ENCODE results near the gene HUWE1.

The HUWE1 gene

DNA sequence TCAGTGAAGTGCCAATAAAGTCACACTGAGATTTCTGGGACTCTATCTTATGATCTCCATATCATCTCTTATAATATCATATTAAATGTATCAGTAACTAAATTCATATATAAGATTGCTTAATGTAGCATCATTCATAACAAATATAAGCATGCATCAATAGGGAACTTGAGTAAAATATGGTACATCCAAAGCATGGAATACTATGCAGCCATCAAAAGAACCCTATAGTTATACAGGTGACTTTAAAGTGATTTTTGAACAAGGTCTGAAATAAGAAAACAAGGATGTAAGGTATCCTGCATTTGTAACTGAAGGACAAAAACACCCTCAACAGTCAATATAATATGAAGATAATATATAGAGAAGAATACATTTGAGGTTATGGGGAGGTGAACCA lies 47.3 kb downstream of the HUWE1 start:
- TF ChIP-seq, protein P1, sequence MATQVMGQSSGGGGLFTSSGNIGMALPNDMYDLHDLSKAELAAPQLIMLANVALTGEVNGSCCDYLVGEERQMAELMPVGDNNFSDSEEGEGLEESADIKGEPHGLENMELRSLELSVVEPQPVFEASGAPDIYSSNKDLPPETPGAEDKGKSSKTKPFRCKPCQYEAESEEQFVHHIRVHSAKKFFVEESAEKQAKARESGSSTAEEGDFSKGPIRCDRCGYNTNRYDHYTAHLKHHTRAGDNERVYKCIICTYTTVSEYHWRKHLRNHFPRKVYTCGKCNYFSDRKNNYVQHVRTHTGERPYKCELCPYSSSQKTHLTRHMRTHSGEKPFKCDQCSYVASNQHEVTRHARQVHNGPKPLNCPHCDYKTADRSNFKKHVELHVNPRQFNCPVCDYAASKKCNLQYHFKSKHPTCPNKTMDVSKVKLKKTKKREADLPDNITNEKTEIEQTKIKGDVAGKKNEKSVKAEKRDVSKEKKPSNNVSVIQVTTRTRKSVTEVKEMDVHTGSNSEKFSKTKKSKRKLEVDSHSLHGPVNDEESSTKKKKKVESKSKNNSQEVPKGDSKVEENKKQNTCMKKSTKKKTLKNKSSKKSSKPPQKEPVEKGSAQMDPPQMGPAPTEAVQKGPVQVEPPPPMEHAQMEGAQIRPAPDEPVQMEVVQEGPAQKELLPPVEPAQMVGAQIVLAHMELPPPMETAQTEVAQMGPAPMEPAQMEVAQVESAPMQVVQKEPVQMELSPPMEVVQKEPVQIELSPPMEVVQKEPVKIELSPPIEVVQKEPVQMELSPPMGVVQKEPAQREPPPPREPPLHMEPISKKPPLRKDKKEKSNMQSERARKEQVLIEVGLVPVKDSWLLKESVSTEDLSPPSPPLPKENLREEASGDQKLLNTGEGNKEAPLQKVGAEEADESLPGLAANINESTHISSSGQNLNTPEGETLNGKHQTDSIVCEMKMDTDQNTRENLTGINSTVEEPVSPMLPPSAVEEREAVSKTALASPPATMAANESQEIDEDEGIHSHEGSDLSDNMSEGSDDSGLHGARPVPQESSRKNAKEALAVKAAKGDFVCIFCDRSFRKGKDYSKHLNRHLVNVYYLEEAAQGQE (IDR thresholded peaks at IDR 0.05; ENCODE audit: insufficient read depth in 1 of 2, low read depth in 2 of 2, low read length in 2 of 2): no peak
- no peak for TF ChIP-seq TAF1 (IDR thresholded peaks at IDR 0.05; ENCODE audit: borderline replicate concordance, insufficient read depth, low read length)
- TF ChIP-seq SIN3A (IDR thresholded peaks at IDR 0.05; ENCODE audit: borderline replicate concordance, insufficient read depth, low read length): no peak
- no peak for TF ChIP-seq POLR2AphosphoS5 (IDR thresholded peaks at IDR 0.05; ENCODE audit: low read depth, low read length)
- TF ChIP-seq FOXP2 (optimal IDR thresholded peaks at IDR 0.05; ENCODE audit: borderline replicate concordance, extremely low read depth, extremely low read length, insufficient read depth): no peak

DNA sequence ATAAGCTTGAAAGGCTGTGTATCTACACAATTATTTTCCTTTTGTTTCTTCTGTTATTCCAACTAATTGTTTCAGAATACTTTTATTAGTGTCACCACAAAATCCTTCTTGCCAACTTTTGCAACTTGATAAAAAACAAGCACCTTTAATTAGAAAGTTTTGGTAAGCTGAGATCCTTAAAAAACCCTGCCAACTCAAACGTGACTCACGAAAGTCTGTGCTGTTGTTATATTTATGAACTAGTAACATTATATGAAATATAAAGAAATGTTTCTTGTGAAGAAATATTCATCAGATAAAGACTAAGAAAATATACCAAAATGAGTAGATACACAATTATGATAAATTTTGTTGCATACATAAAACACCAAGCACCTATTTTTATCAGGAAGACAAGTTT lies 49.0 kb downstream of the HUWE1 start:
- TF ChIP-seq FOXP2 (optimal IDR thresholded peaks at IDR 0.05; ENCODE audit: borderline replicate concordance, extremely low read depth, extremely low read length, insufficient read depth) (no peak), POLR2AphosphoS5 (IDR thresholded peaks at IDR 0.05; ENCODE audit: low read depth, low read length) (no peak), TAF1 (IDR thresholded peaks at IDR 0.05; ENCODE audit: borderline replicate concordance, insufficient read depth, low read length) (no peak), SIN3A (IDR thresholded peaks at IDR 0.05; ENCODE audit: borderline replicate concordance, insufficient read depth, low read length) (no peak)
- TF ChIP-seq, protein P1 (IDR thresholded peaks at IDR 0.05; ENCODE audit: insufficient read depth in 1 of 2, low read depth in 2 of 2, low read length in 2 of 2): no peak

DNA sequence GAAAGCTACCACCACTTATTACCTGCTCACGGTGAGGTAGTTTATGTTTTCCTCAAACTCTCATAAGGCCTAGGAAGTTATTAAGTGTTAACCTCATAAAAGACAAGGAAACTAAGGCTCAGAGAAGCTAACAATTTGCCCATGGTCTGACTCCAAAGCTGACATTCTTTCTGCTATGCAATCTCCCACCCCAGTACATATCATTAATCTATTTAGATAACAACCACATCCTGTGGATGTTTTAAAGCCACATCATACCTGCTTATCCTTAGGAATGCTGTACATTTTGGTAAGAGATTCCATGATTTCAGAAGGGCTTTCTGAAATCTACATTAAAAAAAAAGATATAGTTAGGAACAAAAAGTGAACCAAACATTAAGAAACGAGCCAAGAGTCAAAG lies 55.4 kb downstream of the HUWE1 start:
- TF ChIP-seq, protein P1 (IDR thresholded peaks at IDR 0.05; ENCODE audit: insufficient read depth in 1 of 2, low read depth in 2 of 2, low read length in 2 of 2): no peak
- TF ChIP-seq SIN3A (IDR thresholded peaks at IDR 0.05; ENCODE audit: borderline replicate concordance, insufficient read depth, low read length) (no peak), TAF1 (IDR thresholded peaks at IDR 0.05; ENCODE audit: borderline replicate concordance, insufficient read depth, low read length) (no peak), POLR2AphosphoS5 (IDR thresholded peaks at IDR 0.05; ENCODE audit: low read depth, low read length) (no peak), FOXP2 (optimal IDR thresholded peaks at IDR 0.05; ENCODE audit: borderline replicate concordance, extremely low read depth, extremely low read length, insufficient read depth) (no peak)

DNA sequence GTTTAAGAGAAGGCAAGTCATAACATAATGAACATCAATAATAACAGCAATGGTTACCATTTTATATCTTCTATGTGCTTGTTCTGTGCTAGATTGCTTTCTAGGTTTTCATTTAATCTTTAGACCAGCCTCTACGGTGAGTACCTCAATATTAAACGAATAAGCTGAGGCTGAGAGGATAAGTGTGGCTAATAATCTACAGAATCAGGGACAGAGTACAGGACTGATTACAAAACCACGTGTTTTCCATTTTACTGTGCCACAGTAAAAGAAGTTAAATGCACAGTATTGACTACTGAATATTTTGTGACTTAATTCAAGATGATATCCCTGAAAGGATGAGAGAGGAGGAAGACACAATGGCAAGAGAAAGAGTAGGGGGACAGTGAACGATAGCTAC lies 56.3 kb downstream of the HUWE1 start:
- TF ChIP-seq FOXP2 (optimal IDR thresholded peaks at IDR 0.05; ENCODE audit: borderline replicate concordance, extremely low read depth, extremely low read length, insufficient read depth) (no peak), POLR2AphosphoS5 (IDR thresholded peaks at IDR 0.05; ENCODE audit: low read depth, low read length) (no peak), TAF1 (IDR thresholded peaks at IDR 0.05; ENCODE audit: borderline replicate concordance, insufficient read depth, low read length) (no peak), SIN3A (IDR thresholded peaks at IDR 0.05; ENCODE audit: borderline replicate concordance, insufficient read depth, low read length) (no peak)
- TF ChIP-seq, protein P1 (IDR thresholded peaks at IDR 0.05; ENCODE audit: insufficient read depth in 1 of 2, low read depth in 2 of 2, low read length in 2 of 2): no peak

DNA sequence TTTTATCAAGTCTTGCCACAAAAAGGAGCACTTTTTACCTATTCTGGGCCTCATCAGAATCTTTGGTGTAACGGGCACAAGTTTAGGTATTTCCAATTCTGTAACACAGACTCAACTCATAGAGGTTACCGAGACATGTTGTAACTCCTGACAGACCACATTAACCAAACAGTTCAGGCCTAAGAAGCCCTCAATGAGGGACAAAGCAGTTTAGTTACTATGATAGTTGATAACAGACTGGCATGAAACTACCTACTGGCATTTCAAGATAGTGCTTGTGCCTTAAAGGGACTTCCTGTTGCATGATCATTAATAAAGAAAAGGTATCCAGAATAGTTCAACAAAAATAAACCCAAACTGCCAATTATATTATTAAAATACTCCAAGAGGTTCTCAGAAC lies 64.1 kb downstream of the HUWE1 start:
- TF ChIP-seq POLR2AphosphoS5 (IDR thresholded peaks at IDR 0.05; ENCODE audit: low read depth, low read length) (no peak), SIN3A (IDR thresholded peaks at IDR 0.05; ENCODE audit: borderline replicate concordance, insufficient read depth, low read length) (no peak), FOXP2 (optimal IDR thresholded peaks at IDR 0.05; ENCODE audit: borderline replicate concordance, extremely low read depth, extremely low read length, insufficient read depth) (no peak), TAF1 (IDR thresholded peaks at IDR 0.05; ENCODE audit: borderline replicate concordance, insufficient read depth, low read length) (no peak)
- TF ChIP-seq, protein P1 (IDR thresholded peaks at IDR 0.05; ENCODE audit: insufficient read depth in 1 of 2, low read depth in 2 of 2, low read length in 2 of 2): no peak
